Activated CD4-positive, alpha-beta T cell treated with anti-CD3 and anti-CD28 coated beads for 24 hours (primary cell): ENCODE results near the gene ZNF425.
"Not testable (repeated sequence)": the region's sequence is repeated elsewhere in the genome, so short reads cannot be mapped to it uniquely, and the experiment has no call there.

ENCODE experiments used
- DNase-seq, 2 donors: peaks; one replicate each; pipeline ENCODE4 v3.0.0-alpha.2; 2020; ENCODE audit warnings: low read depth in 2 of 2

ZNF425 gene

GRCh38 chr7:149125863-149126661 is at the start of gene ZNF425:
Gene ZNF425 (minus strand): TSS chr7:149126324. CDS start chr7:149126213, 111 bp downstream.
- peak; percentile 91 to 93 for DNase-seq

- no peak for DNase-seq
Measured at GRCh38 chr7:149175150-149175549, 49.0 kb upstream of the ZNF425 start.

GRCh38 chr7:149172534-149172920 is 46.4 kb upstream of the ZNF425 start:
- DNase-seq = no peak

- DNase-seq = no peak
Measured at GRCh38 chr7:149171892-149172533, 45.9 kb upstream of the ZNF425 start.

GRCh38 chr7:149166630-149167352 is 40.7 kb upstream of the ZNF425 start:
- no peak for DNase-seq

GRCh38 chr7:149166142-149166541 is 40.0 kb upstream of the ZNF425 start:
- DNase-seq = no peak

GRCh38 chr7:149161241-149161848 is 35.2 kb upstream of the ZNF425 start:
- DNase-seq = no peak

- no peak for DNase-seq
Measured at GRCh38 chr7:149156898-149157297, 30.8 kb upstream of the ZNF425 start.

GRCh38 chr7:149154056-149154455 is 27.9 kb upstream of the ZNF425 start:
- DNase-seq = no peak

- DNase-seq = no peak
Measured at GRCh38 chr7:149153346-149153745, 27.2 kb upstream of the ZNF425 start.

- no peak for DNase-seq
Measured at GRCh38 chr7:149150981-149151380, 24.9 kb upstream of the ZNF425 start.

GRCh38 chr7:149147752-149148653 is 21.9 kb upstream of the ZNF425 start:
- DNase-seq = peak in 1 of 2 donors; percentile 32

GRCh38 chr7:149147072-149147751 is 21.1 kb upstream of the ZNF425 start, which contains the start of gene ZNF398:
Gene ZNF398 (plus strand): TSS chr7:149147453. CDS start chr7:149147743, 290 bp downstream.
- DNase-seq = peak; percentile 71 to 74

GRCh38 chr7:149145031-149145845 is 19.1 kb upstream of the ZNF425 start:
- no peak for DNase-seq

GRCh38 chr7:149144436-149144922 is 18.4 kb upstream of the ZNF425 start:
- not testable (repeated sequence) for DNase-seq

GRCh38 chr7:149141893-149142292 is 15.8 kb upstream of the ZNF425 start:
- DNase-seq = no peak

- DNase-seq = no peak
Measured at GRCh38 chr7:149140831-149141230, 14.7 kb upstream of the ZNF425 start.

- DNase-seq = no peak
Measured at GRCh38 chr7:149136118-149136517, 10.0 kb upstream of the ZNF425 start.

GRCh38 chr7:149133028-149133710 is 7.0 kb upstream of the ZNF425 start:
- DNase-seq = no peak
